T1000 (cell line): Measurements from ENCODE around the gene FAM163A.
"Not testable (repeated sequence)": the region's sequence is repeated elsewhere in the genome, so short reads cannot be mapped to it uniquely, and the experiment has no call there.

ENCODE experiments used
- DNase-seq: peaks from one replicate; lab custom pipeline; 2025; ENCODE audit warnings: mixed read lengths; lab: John Stamatoyannopoulos, UW

Gene FAM163A

DNA sequence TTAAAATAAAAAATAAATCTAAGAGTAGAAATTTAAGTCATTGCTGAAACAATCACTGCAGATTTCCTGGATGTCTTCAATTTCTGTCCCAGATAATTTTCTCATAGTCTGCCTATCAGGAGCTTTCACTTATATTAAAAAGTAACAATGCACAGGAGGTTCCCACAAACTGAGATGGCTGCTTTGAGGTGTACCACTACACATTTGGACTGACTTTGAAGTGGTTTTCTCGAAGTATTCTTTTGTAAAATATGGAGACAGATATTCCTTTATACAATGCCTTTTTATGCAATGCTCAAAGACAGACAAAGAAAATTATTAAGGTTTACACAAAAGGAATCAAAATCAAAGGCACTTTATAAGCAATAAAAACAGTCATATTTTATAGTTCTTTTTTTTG is 110.0 kb downstream of the FAM163A start:
- DNase-seq = no peak

DNA sequence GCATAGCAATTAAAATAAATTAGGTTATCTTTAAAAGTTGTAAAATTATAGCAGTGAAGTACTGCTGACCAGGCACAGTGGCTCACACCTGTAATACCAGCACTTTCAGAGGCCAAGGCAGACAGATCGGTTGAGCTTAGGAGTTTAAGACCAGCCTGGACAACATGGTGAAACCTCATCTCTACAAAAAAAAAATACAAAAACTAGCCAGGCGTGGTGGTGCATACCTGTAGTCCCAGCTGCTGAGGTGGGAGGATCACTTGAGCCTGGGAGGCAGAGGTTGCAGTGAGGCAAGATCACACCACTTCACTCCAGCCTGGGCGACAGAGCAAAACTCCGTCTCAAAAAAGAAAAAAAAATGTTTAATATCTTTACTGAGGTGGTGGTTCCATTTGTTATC is 112.7 kb downstream of the FAM163A start:
- DNase-seq = not testable (repeated sequence)

DNA sequence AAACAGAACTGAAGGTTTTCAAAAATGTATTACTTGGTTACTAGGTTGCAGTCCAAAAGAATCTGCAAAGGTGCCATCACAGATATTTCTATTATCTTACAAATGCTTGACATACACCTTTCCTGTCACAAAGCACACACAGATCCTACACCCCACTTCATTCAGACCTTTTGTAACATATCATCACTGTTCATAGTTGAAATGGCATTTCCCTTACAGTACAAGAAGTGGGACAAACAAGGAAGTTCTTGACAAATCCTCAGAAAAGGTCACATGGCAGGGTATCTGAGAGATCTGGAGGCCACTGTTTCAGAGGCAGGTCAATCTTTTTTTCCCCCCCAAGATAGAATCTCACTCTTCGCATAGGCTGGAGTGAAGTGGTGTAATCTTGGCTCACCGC is 113.2 kb downstream of the FAM163A start:
- no peak for DNase-seq

DNA sequence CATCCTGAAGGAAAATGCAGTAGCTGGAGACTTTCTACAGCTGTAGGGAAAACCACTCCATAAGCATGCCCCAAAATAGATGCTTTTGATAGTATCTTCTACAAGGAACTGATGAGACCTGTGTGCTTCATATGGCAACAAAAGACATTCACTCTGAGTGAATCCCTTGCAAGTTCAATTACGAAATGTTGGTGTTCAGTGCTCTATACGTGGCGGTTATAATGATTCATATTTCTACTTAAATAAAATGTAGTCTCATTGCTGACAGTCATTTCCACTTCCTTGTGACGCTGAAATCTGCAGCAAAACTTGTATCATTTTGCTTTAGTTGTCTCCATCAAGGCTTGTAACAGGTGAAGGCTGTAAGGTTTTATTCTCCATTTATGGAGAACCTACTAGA is 113.9 kb downstream of the FAM163A start:
- DNase-seq = no peak

DNA sequence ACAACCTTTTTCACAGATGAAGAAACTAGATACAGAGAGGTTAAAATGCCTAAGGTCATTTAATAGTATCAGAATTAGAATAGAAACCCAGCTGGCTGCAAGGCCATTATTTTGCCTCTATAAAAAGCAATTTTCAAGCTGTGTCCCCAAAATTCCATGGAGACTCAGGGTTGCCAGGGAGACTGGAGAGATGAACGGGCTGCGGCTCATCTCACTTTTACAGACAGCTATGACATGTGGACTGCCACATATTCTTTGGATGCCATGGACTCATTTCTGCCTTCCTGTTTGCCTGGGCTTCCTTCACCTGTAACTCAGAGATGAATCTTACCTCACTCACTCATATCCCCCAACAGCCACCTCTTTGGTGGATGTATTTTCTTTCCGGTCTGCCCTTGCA is 117.6 kb downstream of the FAM163A start:
- no peak for DNase-seq

DNA sequence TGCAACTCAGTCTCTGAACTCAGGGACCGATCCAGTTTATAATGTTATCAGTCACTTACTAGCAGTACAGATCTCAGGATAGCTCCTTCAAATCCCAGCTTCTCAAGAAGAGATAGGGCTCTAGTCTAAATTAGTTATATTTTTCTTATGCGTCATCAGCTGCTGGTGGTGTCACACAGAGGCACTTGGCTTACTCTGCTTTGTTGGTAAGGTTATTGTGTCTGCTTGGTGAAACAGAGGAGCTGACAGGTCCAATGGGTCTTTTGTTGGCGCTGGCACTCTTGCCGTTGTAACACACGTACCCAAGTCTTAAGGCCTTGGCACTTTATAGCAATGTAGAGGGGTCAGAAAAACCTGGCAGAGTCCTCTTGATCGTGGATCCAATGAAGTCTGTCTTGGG is 122.3 kb downstream of the FAM163A start:
- DNase-seq = no peak
